GM21825 (cell line): ENCODE results near the gene PHLDB1.
"Not testable (repeated sequence)": the region's sequence is repeated elsewhere in the genome, so short reads cannot be mapped to it uniquely, and the experiment has no call there.

ENCODE experiments used
- ATAC-seq: cut with Tn5 transposase; IDR thresholded peaks from one replicate; pipeline ENCODE4 v1.9.1; 2021; ENCODE audit warnings: mild to moderate bottlenecking, moderate library complexity; ENCODE audit not compliant: unreplicated experiment

Gene PHLDB1

DNA sequence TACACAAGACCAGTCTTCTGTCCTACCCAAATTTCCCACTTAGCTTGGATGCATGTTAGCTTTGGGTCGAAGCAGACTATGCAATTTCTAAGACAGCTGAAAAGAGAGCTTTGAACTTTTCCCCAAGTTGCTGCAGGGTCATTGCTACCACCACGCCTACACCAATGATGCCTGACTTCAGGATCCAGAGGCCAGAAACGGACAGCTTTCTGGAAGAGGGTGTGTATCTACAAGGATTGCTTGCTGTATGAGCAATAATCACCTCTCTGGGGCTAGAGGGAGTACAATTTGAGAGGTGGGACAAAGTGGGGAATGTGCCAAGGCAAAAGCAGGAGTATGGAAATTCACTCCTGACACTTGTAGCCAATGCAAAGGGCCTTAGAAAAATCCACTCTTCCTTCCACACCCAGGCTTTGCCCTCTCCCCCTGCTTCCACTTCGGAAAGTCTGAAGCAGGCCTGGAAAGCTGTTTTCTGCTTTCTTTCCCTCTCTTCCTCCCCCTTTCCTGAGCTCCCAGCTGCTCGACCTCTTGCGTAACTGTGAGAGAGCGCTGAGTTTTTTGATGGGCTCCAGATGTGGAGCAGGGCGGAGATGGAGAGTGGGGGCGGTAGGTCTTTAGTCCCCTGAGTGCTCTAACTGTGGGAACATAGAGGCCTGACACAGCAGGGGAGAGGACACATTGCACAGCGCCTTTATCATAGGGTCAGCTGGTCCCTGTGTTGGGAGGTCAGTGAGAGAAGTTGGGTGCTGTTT, 2.1 kb upstream of the PHLDB1 start:
- ATAC-seq: no peak

DNA sequence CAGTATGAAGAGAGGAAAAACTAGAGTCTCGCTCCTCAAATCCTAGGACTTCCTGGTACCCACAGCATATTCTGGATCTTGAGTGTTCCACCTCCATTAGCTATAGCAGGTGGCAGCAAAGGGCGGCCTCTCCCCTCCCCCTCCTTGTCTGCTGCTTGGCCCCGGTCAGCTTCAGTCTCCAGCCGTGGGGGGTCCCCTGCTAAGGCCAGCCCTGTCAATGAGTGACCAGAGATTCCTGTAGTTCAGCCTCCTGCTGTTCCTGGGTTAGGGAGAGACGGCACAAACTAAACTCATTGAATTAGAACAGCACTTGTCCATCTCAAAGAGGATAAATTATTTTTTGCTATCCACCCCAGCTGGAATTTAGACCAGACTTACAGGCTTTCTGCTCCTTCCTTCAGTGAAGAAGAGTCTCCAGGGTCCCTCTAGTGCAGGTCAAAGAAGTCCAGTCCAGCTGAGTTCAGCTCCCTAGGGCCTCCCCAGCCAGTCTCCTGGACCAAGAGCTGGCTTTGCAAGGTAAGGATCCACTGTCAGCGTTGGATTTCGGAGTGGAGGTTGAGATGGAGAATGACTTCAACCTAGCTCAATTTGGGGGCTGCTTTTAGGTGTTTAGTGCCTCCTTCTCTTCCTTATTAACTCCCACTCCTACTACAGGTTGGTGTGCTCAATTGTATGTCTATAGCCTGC, 1.1 kb upstream of the PHLDB1 start:
- ATAC-seq: no peak

DNA sequence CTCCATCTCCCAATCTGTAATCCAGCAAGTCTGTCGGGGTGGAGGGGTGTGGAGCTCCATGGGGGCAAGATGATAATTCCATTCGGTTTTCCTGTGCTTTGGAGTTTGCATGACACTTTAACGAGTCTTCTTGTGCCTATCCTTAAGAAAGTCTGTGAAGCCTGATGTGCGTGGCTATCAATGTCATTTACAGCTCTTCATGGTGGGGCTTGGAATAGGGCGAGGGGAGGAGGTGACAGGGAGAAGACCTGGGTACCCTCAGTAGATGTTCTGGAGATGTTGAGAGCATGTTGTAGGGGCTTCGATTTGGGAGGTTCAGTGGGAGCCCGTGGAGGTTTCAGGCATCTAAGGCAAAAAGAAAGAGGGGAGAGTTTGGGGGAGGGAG, 579 bp upstream of the PHLDB1 start:
- no peak for ATAC-seq

DNA sequence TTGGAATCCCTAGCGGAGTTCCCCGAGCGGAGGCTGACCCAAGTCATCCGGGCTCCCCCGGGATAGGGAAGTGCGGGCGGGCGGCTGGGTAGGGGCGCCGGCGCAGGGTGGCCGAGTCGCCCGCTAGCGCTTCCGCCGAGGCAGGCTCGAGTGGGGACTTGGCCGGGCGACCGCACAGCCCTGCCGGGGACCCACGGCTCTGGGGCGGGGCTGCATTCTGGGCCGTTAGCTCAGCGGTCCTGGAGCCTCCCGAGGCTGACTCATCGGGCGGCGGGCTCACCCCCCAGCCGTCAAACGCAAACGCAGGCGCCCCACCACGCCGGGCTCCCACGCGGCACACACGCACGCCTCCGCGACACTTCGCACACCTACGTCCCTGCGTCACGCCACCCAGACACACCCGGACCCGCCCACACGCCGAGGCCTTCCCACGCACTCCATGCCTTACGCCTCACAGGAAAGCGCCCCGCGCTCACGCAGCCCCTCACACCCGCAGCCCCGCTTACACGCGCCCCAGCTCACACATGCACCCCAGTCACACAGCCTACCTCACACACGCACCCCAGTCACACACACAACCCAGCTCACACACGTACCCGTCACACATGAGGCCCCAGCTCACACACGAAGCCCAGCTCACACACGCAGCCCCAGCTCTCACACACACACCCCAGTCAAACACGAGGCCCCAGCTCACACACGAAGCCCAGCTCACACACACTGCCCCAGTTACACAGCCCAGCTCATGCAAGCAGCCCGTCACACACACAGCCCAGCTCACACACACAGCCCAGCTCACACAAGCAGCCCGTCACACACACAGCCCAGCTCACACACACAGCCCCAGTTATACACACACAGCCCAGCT, 1.2 kb downstream of the PHLDB1 start:
- ATAC-seq: no peak

DNA sequence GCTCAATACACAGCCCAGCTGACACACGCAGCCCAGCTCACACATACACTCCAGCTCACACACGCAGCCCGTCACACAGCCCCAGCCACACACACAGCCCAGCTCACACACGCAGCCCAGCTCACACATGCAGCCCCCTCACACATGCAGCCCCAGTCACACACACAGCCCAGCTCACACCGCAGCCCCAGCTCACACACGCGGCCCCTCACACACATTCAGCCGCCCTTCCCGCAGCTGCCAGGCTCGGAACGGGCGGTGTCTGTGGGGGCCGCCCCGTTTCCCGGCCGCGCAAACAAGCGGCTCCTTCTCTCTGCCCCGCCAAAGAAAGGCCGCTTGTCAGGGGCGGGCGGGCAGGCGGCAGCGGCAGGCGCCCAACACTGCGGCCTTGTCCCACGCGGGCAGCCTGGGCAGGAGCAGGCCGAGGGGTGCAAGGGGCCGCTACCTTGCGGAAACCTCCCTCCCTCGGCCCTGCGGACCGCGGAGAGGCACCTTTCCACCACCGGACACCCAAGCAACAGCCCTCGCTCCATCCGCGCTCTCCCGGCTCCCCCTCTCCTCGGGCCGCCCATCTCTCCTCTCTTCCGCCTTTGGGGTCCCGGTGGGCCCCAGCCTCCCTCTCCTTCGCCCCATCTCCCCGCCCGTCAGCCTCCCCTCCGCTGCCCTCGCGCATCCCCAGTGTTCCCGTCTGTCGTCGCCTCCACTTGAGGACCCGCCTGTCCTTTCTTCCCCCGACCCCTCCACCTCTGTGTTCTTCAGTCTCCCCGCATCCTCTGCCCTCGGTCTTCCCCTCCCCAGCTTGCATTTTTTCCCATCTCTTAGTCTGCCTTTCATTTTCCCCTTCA, 2.2 kb downstream of the PHLDB1 start:
- ATAC-seq: no peak

DNA sequence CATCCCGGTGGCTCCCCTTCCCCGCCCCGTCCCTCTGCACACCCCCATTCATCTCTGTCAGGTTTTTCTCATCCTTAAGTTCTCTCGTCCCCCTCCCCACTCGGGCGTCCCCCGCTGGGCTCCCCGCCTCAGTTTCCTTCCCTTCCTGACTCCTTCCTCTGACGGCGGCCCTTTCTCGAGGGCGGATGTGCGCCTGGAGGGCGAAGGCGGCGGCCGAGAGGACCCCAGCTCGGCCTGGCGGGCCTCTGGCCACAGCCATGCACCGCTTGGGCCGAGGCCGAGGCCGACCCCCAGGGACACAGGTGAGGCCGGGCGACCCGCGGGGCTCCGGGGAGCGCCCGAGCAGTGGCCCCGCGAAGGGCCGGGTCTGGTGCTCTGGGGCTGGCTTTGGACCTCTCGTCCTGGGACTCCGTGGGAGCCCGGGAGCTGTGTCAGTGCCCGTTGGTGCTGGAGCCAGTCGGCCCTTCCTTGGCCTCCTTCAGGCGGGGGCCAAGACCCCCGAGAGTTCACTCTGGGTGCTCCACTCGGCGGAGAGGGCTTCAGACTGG, 2.9 kb downstream of the PHLDB1 start:
- no peak for ATAC-seq

DNA sequence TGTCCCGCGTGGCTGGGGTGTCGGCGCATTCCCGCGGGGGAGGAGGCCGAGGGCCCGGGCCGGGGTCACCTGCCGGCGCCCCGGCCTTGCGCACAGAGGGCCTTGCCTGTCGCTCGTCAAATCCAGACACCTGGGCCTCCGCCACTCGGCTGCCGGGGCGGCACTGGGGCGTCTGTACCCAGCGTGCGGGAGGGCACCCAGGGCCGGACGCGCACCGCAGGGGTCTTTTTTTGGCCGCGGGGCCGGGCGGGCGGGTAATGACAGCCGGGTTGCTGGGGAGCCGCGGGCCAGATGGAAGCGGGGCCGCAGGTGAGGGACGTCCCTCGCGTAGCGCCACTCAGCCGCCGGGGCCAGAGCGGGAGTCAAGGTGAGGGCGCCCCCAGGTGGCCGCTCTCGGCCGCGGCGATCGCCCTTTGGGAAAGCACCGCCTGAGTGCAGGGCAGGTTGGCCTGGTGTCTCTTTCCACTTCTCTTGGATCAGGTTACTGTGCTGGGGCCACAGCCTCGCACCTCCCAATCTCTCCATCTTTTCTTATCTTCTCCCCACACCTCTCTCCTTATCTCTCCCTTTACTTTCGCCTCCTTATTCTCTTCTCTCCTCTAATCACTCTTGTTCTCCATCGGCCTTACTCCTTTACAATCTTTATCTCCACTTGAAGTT, 3.5 kb downstream of the PHLDB1 start:
- ATAC-seq: no peak

DNA sequence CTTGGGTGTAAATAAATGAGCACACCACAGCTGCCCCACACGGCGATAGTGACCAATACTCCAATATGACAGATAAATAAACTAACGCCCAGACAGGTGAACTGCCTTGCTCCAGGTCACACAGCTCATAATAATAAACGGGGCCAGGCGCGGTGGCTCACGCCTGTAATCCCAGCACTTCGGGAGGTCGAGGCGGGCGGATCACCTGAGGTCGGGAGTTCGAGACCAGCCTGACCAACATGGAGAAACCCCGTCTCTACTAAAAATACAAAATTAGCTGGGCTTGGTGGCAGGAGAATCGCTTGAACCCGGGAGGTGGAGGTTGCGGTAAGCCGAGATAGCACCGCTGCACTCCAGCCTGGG, 4.0 kb downstream of the PHLDB1 start:
- not testable (repeated sequence) for ATAC-seq

DNA sequence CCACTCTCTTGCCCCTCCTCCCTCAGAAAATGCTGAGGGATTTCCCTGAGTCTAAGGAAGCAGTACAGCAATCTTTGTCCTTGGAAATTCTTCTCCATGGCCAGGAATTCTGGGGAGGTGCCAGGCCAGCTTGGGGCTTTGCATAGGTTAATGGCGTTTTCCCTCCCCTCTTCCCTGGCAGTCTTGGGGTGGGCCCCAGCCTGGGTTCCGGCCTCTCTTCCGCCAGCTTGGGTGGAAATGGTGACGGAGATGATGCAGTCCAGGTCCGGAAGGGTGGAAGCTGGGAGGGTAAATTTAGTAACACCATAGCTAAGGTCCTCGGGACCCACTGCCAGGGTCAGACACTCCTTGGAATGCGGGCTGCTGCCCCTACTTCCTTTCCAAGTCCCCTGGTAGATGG, 5.0 kb downstream of the PHLDB1 start:
- ATAC-seq: no peak

DNA sequence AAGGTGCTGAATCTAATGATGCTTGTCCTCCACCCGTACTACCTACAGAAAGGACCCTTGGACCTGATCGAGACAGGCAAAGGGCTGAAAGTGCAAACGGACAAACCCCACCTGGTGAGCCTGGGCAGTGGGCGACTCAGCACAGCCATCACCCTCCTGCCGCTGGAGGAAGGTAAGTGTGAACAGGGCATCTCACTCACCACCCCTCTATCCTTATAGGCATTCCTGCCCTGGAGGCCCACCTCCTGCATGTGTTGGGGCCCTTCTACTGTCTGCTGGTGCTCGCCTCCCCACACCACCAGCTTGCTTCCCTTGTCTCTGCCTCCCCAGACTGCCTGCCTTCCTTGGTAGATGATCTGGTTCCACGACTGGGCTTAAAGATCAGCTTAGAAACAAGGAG, 7.1 kb downstream of the PHLDB1 start:
- ATAC-seq: no peak

DNA sequence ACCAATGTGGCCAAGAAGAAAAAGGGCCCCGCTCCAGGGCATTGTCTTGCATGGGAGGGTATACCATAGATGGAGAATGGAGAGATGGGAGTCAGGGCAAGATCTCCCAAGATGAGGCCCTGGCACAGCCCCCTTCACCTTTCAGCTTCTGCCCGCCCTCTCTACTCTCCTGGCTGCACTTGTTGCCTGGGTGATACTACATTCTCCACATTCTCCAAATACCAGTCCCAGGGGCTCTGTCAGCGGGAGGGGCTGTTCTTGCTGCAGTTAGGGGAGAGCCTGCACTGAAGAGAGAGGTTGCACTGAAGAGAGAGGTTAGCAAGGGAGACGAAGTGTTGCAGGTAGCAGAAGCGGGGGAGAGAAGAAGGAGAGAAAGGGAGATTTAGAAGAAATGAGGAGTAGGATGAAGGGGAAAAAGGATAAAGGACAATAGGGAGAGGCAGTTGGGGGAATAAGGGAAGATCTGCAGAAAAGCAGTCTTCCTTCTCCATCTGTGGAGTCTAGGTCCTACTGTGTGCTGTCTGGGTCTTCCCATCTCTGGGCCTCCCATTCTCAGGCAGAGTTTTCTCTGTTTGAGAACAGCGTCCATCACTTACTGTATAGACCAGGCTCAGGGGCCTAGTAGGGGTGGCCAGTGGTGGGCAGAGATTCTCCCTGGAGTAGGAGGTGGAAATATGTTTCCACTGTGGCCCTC, 8.0 kb downstream of the PHLDB1 start:
- no peak for ATAC-seq

DNA sequence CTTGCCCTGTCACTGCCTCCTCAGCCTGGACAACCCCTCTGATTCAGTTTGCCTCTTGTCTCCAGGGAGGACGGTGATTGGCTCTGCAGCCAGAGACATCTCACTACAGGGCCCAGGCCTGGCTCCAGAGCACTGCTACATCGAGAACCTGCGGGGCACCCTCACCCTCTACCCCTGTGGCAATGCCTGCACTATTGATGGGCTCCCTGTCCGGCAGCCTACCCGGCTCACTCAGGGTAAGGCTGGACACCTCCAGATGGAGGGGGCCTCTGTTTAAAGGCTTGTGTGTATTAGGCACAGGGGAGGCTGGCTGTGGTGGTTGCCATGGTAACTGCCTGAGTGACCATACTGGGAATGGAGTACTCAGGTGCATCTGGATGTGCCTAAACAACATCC, 8.6 kb downstream of the PHLDB1 start:
- ATAC-seq: no peak

DNA sequence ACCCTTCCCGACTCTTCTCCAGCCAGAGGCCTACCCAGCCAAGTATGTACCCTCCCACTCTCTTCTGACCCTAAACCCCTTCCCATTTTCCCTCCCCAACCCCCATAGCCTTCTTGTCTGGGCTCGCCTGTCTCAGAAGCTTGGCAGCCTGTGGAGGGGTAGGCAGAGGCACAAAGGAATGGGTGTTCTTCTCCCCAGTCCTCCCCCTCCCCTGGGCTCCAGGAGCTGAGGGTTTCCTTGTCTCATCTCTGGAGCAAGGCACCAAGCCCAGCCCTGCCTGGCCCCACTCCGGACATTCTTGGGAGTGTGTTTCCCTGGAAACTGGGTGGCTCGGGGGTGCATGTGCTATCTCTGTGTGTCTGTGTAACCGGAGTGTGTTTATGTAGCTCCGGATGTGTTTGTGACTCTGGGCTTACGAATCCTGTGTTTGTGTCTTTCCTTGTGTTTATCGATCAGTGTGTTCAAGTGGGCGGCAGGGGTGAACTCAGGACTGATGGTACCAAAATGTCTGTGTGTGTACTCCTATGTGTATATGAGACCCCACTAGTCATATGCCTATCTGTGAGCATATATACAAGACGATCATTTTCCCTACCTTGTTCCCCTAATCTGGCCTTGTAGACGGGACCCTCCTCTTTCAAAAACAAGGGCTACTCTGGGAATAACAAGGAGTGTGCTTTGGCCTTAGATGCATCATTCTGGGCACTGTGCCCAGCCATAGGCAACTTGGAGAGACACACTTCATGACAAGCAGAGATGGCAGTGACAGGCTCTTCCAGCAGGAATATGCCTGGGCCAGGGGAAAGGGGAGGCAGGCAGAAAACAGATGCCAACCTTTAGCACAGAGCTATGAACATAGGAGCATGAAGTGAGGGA, 10.9 kb downstream of the PHLDB1 start:
- ATAC-seq: no peak

DNA sequence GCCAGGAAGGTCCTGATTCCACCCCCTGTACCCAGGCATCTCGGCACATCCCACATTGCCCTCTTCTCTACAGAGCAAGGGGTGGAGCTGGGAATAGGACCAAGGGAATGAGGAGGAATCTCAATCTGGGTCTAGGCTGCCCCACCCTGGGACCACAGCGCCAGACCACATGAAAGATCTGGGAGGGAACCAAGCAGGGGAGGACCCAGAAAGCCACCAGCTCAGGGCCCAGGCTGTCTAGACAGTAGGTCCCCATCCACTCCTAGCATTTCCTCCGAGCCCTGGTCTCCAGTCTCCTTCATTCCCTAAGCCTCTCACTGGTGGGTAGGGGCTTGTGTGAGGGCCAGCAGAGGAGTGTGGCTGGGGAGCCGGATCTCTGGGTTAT, 11.6 kb downstream of the PHLDB1 start:
- ATAC-seq: no peak

DNA sequence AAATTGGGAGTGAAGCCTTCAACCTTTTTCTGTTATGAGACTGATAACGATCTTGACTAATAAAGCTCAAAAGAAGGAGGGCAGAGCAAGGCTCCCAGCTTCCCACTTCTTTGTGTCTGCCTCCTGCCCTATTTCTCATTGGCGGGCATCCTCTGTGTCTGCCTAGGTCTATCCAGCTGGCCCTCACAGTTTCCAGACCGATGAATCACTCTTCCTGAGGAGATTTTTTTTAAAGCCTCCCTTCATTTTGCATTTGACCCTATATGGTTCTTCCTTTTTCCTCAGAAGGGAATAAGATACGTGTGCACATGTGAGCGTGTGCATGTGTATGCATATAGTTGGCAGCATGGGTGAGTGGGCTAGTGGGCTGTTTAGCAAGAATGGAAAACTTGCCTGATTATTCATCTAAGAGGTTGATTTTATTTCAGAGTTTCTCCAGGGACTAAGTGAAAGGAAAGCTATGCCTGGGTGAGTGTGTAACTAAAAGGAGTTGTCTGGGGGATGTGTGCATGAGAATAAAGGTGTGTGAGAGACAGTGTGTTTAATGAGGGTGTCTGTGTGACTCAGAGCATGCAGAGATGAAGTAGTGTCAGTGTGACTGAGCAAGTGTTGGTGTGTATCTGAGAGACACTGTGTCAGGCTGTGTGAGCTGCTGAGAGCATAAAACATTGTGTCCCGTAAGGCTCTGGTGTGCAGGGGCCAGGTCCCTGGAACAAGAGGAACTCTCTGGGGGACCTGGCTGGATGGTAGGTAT, 12.2 kb downstream of the PHLDB1 start:
- no peak for ATAC-seq

DNA sequence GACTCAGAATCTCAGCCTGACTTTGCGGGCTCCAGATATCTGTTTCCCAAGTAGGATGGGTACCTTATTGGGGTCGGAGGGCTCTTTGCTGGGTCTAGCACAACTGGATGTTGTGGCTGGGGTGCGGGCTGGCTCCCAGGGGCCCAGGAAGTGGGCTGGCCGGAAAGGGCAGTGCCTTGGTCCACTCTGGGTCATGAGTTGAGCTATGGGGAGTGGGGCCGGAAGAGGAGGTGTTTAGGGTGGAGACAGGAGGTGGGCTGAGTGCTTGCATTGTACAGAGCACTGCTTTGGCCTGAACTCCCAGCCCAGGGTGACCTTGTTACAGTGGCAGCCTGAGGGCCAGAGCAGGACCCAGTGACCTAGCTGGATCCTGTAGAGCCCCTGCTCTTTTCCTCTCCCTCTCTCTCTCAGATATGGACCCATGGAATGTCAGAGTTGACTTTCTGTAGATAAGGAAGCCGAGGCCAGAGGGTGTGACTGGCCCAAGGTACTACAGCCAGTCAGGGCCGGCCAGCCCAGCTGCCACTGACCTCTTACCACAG, 13.2 kb downstream of the PHLDB1 start:
- ATAC-seq: no peak

DNA sequence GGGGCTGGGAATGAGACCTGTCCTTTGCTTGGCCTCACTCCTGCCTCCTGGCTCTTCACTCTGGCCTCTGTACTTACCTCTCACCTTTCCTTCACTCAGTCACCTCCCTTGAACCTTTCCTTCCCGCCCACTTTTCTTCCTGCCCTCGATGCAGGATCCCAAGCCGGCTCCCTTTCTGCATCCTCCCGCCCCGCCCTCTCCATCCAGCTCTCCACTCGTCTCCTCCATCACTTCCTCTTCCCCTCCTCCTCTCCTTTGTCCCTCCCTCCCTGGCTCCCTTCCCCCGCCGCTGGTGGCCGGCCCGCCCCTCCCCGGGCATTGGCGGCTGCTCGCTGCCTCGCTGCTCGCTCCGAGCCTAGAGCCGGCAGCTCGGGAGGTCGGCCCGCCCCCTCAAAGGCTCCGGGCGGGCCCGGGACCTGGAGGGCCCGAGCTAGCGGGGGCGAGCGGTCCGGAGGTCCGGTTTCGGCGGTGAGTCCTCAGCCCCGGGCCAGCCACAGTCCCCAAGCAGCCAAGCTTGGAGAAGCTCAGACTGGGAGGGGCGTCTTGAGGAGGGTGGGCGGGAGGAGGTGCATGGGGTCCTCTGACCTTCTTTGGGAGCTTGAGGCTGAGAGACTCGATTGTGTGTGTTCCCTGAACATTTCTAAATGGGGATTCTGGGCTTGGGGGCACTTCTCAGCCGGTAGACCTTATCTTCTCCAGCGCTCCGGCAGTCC, 13.8 kb downstream of the PHLDB1 start:
- ATAC-seq: no peak
